H1 (cell line): Measurements from ENCODE around the gene GPR15. TPM values are rescaled to one million over a fixed set of nuclear protein-coding genes. Genes with fewer than 3 reads are reported as not detected.

Experiments
- CTCF ChIA-PET: fragments of 300-600 bp; sonication (Branson Sonifier 250); formaldehyde crosslinking; loops from one replicate; lab custom pipeline; 2021; ENCODE audit not compliant: partially characterized antibody; lab: Charles Lee
- POLR2A ChIA-PET: fragments of 300-600 bp; sonication (Branson Sonifier 250); formaldehyde crosslinking; loops from one replicate; lab custom pipeline; 2021; ENCODE audit warnings: inconsistent platforms; ENCODE audit not compliant: partially characterized antibody; lab: Charles Lee
- DNase-seq, 2 experiments: peaks; one replicate each; pipeline versions ENCODE4 v3.0.0 to v3.0.0-alpha.2; 2010 to 2022; ENCODE audit warnings: low spot score in 2 of 2, low read depth in 1 of 2, mixed read lengths in 1 of 2
- FAIRE-seq: peaks from 2 replicates; lab custom pipeline; 2011; peaks lifted over from hg19 to GRCh38; lab: Jason Lieb, UNC
- H2AFZ ChIP-seq: 2 replicates; pipeline ENCODE4 v1.8.1; 2012; ENCODE audit warnings: low read length, inconsistent platforms
- H2AK5ac ChIP-seq: 2 replicates; pipeline ENCODE4 v1.6.1; 2013; ENCODE audit warnings: low read depth, low read length
- H2BK120ac ChIP-seq: replicated peaks from 2 replicates; pipeline ENCODE3; 2013; ENCODE audit warnings: low read depth, low read length, inconsistent platforms
- H2BK12ac ChIP-seq: 2 replicates; pipeline ENCODE4 v1.6.1; 2013; ENCODE audit warnings: low read depth, low read length
- H2BK15ac ChIP-seq: 2 replicates; pipeline ENCODE4 v1.6.1; 2013; ENCODE audit warnings: low read length
- H2BK20ac ChIP-seq: 2 replicates; pipeline ENCODE4 v1.6.1; 2013; ENCODE audit warnings: low read length
- H2BK5ac ChIP-seq: 2 replicates; pipeline ENCODE4 v1.6.1; 2013; ENCODE audit warnings: low read depth, low read length
- H3K14ac ChIP-seq: 2 replicates; pipeline ENCODE4 v1.6.1; 2013; ENCODE audit warnings: inconsistent platforms; ENCODE audit not compliant: insufficient read length
- H3K18ac ChIP-seq: 2 replicates; pipeline ENCODE4 v1.6.1; 2013; ENCODE audit warnings: low read length; ENCODE audit errors: extremely low read depth
- H3K23ac ChIP-seq: 2 replicates; pipeline ENCODE4 v1.6.1; 2013; ENCODE audit warnings: inconsistent platforms; ENCODE audit not compliant: insufficient read length
- H3K23me2 ChIP-seq: 2 replicates; pipeline ENCODE4 v1.6.1; 2013; ENCODE audit warnings: low read depth, low read length
- H3K27ac ChIP-seq: 2 replicates; pipeline ENCODE4 v1.6.1; 2011; ENCODE audit warnings: low read depth, low read length, inconsistent platforms
- H3K27me3 ChIP-seq, 4 experiments: replicated peaks in 1 of 4; 1 replicate in 1 of 4; 2 replicates in 3 of 4; pipeline versions ENCODE4 v1.6.1 to v1.8.1; 2011 to 2013; ENCODE audit warnings: low read length in 3 of 4, mild to moderate bottlenecking in 3 of 4, inconsistent platforms in 2 of 4, mixed read lengths in 2 of 4, moderate library complexity in 1 of 4; ENCODE audit not compliant: control insufficient read depth in 3 of 4, insufficient read depth in 3 of 4; ENCODE audit errors: extremely low read depth in 1 of 4
- H3K36me3 ChIP-seq, 4 experiments: 2 replicates each; pipeline versions ENCODE4 v1.6.1 to v1.8.1; 2011 to 2013; ENCODE audit warnings: mild to moderate bottlenecking in 4 of 4, low read length in 3 of 4, moderate library complexity in 2 of 4, control low read depth in 1 of 4, inconsistent platforms in 1 of 4; ENCODE audit not compliant: insufficient read depth in 4 of 4, control insufficient read depth in 2 of 4
- H3K4ac ChIP-seq: replicated peaks from 2 replicates; pipeline ENCODE3; 2013; ENCODE audit warnings: low read length, low read depth, mixed read lengths, inconsistent platforms; ENCODE audit not compliant: insufficient read length
- H3K4me1 ChIP-seq, 4 experiments: replicated peaks in 1 of 4; 1 replicate in 1 of 4; 2 replicates in 3 of 4; pipeline versions ENCODE4 v1.6.1 to v1.8.1; 2011 to 2013; ENCODE audit warnings: low read length in 3 of 4, inconsistent platforms in 2 of 4, mixed read lengths in 1 of 4; ENCODE audit not compliant: insufficient read depth in 4 of 4, control insufficient read depth in 3 of 4
- H3K4me2 ChIP-seq, 2 experiments: 2 replicates each; pipeline versions ENCODE4 v1.6.1 to v1.8.1; 2011 to 2013; ENCODE audit warnings: low read depth in 2 of 2, low read length in 2 of 2, control low read depth in 1 of 2, inconsistent platforms in 1 of 2, mild to moderate bottlenecking in 1 of 2; ENCODE audit not compliant: insufficient read depth in 1 of 2
- H3K4me3 ChIP-seq, 4 experiments: fragments of 200-600, 300-600 bp in 1 of 4; sonication (generic), shearing (Covaris generic), sonication (Bioruptor Twin) in 1 of 4; 2 replicates each; pipeline versions ENCODE4 v1.5.1 to v1.8.1; 2011 to 2016; ENCODE audit warnings: low read length in 4 of 4, low read depth in 3 of 4, control low read depth in 2 of 4, inconsistent platforms in 2 of 4, mild to moderate bottlenecking in 2 of 4, mixed read lengths in 1 of 4, moderate library complexity in 1 of 4; ENCODE audit not compliant: insufficient read depth in 2 of 4; ENCODE audit errors: extremely low read depth in 1 of 4
- H3K56ac ChIP-seq: replicated peaks from 2 replicates; pipeline ENCODE3; 2013; ENCODE audit warnings: low read depth, mild to moderate bottlenecking, mixed read lengths, low read length, inconsistent platforms; ENCODE audit not compliant: insufficient read length
- H3K79me1 ChIP-seq: 2 replicates; pipeline ENCODE4 v1.6.1; 2013; ENCODE audit warnings: low read depth, low read length, control low read depth
- H3K79me2 ChIP-seq, 2 experiments: 2 replicates each; pipeline versions ENCODE4 v1.6.1 to v1.8.1; 2012 to 2013; ENCODE audit warnings: low read length in 2 of 2, mild to moderate bottlenecking in 2 of 2, inconsistent platforms in 1 of 2; ENCODE audit not compliant: insufficient read depth in 2 of 2, control insufficient read depth in 1 of 2
- H3K9ac ChIP-seq, 4 experiments: replicated peaks in 1 of 4; 1 replicate in 1 of 4; 2 replicates in 3 of 4; pipeline versions ENCODE4 v1.6.1 to v1.8.1; 2011 to 2013; ENCODE audit warnings: low read depth in 3 of 4, low read length in 3 of 4, control low read depth in 2 of 4, mild to moderate bottlenecking in 2 of 4, moderate library complexity in 2 of 4, inconsistent platforms in 1 of 4; ENCODE audit errors: extremely low read depth in 1 of 4
- H3K9me3 ChIP-seq, 2 experiments: 2 replicates each; pipeline versions ENCODE4 v1.6.1 to v1.8.1; 2012 to 2013; ENCODE audit warnings: mild to moderate bottlenecking in 2 of 2, moderate library complexity in 2 of 2, control low read depth in 1 of 2, inconsistent platforms in 1 of 2, low read depth in 1 of 2, low read length in 1 of 2, mixed read lengths in 1 of 2; ENCODE audit not compliant: insufficient read depth in 2 of 2
- H4K20me1 ChIP-seq, 2 experiments: replicated peaks in 1 of 2; 2 replicates each; pipeline versions ENCODE3 to v1.8.1; 2011 to 2013; ENCODE audit warnings: inconsistent platforms in 2 of 2, low read length in 2 of 2, mild to moderate bottlenecking in 1 of 2; ENCODE audit not compliant: insufficient read depth in 2 of 2, control insufficient read depth in 1 of 2
- H4K5ac ChIP-seq: 2 replicates; pipeline ENCODE4 v1.6.1; 2013; ENCODE audit warnings: low read length, low read depth, mixed read lengths, inconsistent platforms; ENCODE audit not compliant: insufficient read length
- H4K8ac ChIP-seq: 2 replicates; pipeline ENCODE4 v1.8.0; 2013; ENCODE audit warnings: mild to moderate bottlenecking, moderate library complexity, low read length, inconsistent platforms; ENCODE audit not compliant: insufficient read depth; ENCODE audit errors: extremely low read depth
- H4K91ac ChIP-seq: replicated peaks from 2 replicates; pipeline ENCODE3; 2013; ENCODE audit warnings: low read length, mixed read lengths, inconsistent platforms; ENCODE audit not compliant: insufficient read length
- BCL11A ChIP-seq, 2 experiments: IDR thresholded peaks; one replicate each; pipeline ENCODE4 v1.6.1; 2011; ENCODE audit warnings: low read depth in 2 of 2, low read length in 2 of 2, mild to moderate bottlenecking in 2 of 2
- NRF1 ChIP-seq: IDR thresholded peaks from 2 replicates; pipeline ENCODE4 v1.6.1; 2011; ENCODE audit warnings: mild to moderate bottlenecking, low read depth, low read length, improper control_type of control experiment
- WGBS, 2 experiments: shearing (Covaris generic) in 1 of 2; methylation state at CpG; one replicate each; pipeline versions ENCODE4 v1.1.6 to v1.1.7; 2013 to 2015; ENCODE audit warnings: low lambda C conversion rate in 2 of 2, mixed read lengths in 2 of 2, inconsistent platforms in 1 of 2, low coverage in 1 of 2, missing lambda C conversion rate in 1 of 2; ENCODE audit not compliant: insufficient replicate concordance in 2 of 2, insufficient coverage in 1 of 2, insufficient read length in 1 of 2; ENCODE audit errors: extremely low coverage in 1 of 2, missing lambda C conversion rate in 1 of 2; 5-methylcytosine and 5-hydroxymethylcytosine counted together
- polyA plus RNA-seq, 7 experiments: library from polyadenylated mRNA; depleted of rRNA in 3 of 7; stranded (reverse) in 5 of 7; unstranded in 2 of 7; fragments of >200 nt in 5 of 7; fragments of 200-250 nt in 2 of 7; gene quantifications; 1 replicate in 5 of 7; 2 replicates in 1 of 7; 4 replicates in 1 of 7; pipeline versions ENCODE4 v1.2.1 to v1.2.3, GENCODE V29; 2011 to 2013; ENCODE audit warnings: missing spikeins in 2 of 7, mixed read lengths in 2 of 7
- total RNA-seq: library from RNA; stranded (reverse); fragmentation: NEBNext Ultra II Directional; extraction: Animal tissue kit (Norgen Biotek cat#: 25700); gene quantifications from 2 replicates; pipeline ENCODE4 v1.2.1, GENCODE V29; 2021

The GPR15 gene
- total and polyA plus RNA-seq, 2 of the 8 experiments (the other 6 are each of a cell fraction or from before 2014, with no cell fraction given): not detected

GRCh38 chr3:98551236-98551635 is 19.5 kb downstream of the GPR15 start:
- H2AFZ ChIP-seq: no peak overlapping the region
- H3K9me3 ChIP-seq: no peaks in the 10 kb centered on the region
- H3K4me2 ChIP-seq: no peak overlapping the region
- H3K4ac ChIP-seq: no peak overlapping the region
- H3K4me3 ChIP-seq: no peak overlapping the region
- H4K91ac ChIP-seq: no peak overlapping the region
- no peak overlapping the region for H3K14ac ChIP-seq
- H2BK15ac ChIP-seq: no peak overlapping the region
- DNase-seq: no peak
- no peaks in the 10 kb centered on the region for H3K36me3 ChIP-seq
- no peak overlapping the region for H2BK20ac ChIP-seq
- no peak overlapping the region for H4K5ac ChIP-seq
- WGBS, 2 experiments: 82% methylated on average over 2 of the region's 2 CpGs; no CpG with 5 or more reads in 1 of the 2 experiments
- no peaks in the 10 kb centered on the region for H3K79me1 ChIP-seq
- H3K4me1 ChIP-seq: no peaks in the 10 kb centered on the region
- no peak overlapping the region for H3K23ac ChIP-seq
- no peaks in the 10 kb centered on the region for H4K20me1 ChIP-seq
- CTCF ChIA-PET: interaction anchor here (1.3 kb wide), 1 partner anchor 21 kb away, joined by 3 read pairs; no protein-coding TSS in a partner anchor
- H2AK5ac ChIP-seq: no peak overlapping the region
- H3K27me3 ChIP-seq: peaks cover 0 to 1% (median 0%) of the 10 kb centered on the region in 4 experiments; a peak in 1 of 7 replicates
- POLR2A ChIA-PET: no interaction called here
- no peak overlapping the region for H4K8ac ChIP-seq
- H3K79me2 ChIP-seq: no peaks in the 10 kb centered on the region
- H3K9ac ChIP-seq: no peak overlapping the region
- no peak for FAIRE-seq
- no peak overlapping the region for H3K56ac ChIP-seq
- H3K27ac ChIP-seq: no peak overlapping the region
- H3K18ac ChIP-seq: no peak overlapping the region
- H2BK5ac ChIP-seq: no peak overlapping the region
- no peak overlapping the region for H2BK12ac ChIP-seq
- TF ChIP-seq BCL11A (IDR thresholded peaks at IDR 0.05; ENCODE audit: low read depth in 2 of 2, low read length in 2 of 2) (no peak), NRF1 (no peak)
- no peak overlapping the region for H2BK120ac ChIP-seq
- no peaks in the 10 kb centered on the region for H3K23me2 ChIP-seq
